ENCODE results near the gene PRUNE2. TPM values are rescaled to one million over a fixed set of nuclear protein-coding genes. Genes with fewer than 3 reads are reported as not detected.

Gene PRUNE2
- total and polyA plus RNA-seq, 4 donors, result 3.8 to 18.1 (median 7.8) TPM

DNA sequence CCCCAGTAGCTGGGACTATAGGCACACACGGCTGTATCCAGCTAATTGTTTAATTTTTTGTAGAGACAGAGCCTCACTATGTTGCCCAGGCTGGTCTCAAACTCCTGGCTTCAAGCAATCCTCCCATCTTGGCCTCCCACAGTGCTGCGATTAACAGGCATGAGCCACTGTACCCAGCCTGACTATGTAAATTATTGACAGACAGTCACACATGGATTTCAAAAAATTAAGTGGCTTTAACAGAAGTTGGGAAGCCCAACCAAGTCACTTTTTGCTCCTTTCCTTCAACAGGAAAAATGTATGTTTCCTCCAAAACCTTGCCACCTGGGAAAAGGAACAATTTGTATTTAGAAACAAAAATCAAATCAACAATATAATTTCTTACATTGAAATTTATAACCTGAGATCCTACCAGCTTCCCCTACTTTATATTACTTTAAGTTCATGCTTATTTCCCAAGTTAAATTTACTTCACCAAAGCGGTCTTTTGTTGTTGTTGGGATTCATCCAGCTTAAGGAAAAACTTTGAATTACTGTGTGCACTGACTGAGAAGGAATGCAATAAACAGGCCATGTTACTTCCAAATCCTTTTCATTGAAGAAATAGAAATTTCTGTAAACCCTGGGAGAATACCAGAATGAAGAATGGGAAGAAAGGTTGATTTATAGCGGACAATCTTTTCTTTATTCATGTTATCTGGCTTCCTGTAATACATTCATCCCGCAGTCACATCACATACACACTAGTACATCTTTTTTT is 133.0 kb downstream of the PRUNE2 start:
- 72 to 89% methylated on average over 5 of the region's 5 CpGs for WGBS, 2 donors
- H3K36me3 ChIP-seq (ENCODE audit: control insufficient read depth in 4 of 4, insufficient read depth in 4 of 4, low read length in 4 of 4), result no peaks in the 10 kb centered on the region
- DNase-seq (no peak), ATAC-seq (ENCODE audit: insufficient read depth, low FRiP score) (no peak)
- H3K9ac ChIP-seq (ENCODE audit: insufficient read depth in 1 of 2, low read length in 2 of 2), result no peak overlapping the region
- no peaks in the 10 kb centered on the region for H3K4me1 ChIP-seq (ENCODE audit: control insufficient read depth in 5 of 5, insufficient read depth in 5 of 5, low read length in 5 of 5)
- no peak overlapping the region for H3K27ac ChIP-seq (ENCODE audit: low read depth in 1 of 2, low read length in 1 of 2)
- H3K4me3 ChIP-seq, result no peak overlapping the region
- H3K27me3 ChIP-seq (ENCODE audit: control insufficient read depth in 3 of 3, insufficient read depth in 3 of 3, low read length in 2 of 3), result no peaks in the 10 kb centered on the region
- TF ChIP-seq CTCF (IDR thresholded peaks at IDR 0.05; ENCODE audit: control extremely low read depth, extremely low read depth), result no peak
- H3K9me3 ChIP-seq (ENCODE audit: control insufficient read depth in 4 of 4, insufficient read depth in 3 of 4, low read length in 3 of 4), result no peaks in the 10 kb centered on the region

GRCh38 chr9:76766126-76766525 is 139.8 kb downstream of the PRUNE2 start:
- TF ChIP-seq CTCF (IDR thresholded peaks at IDR 0.05; ENCODE audit: control extremely low read depth, extremely low read depth), result no peak
- DNase-seq (no peak), ATAC-seq (ENCODE audit: insufficient read depth, low FRiP score) (no peak)
- H3K4me1 ChIP-seq (ENCODE audit: control insufficient read depth in 5 of 5, insufficient read depth in 5 of 5, low read length in 5 of 5), result no peaks in the 10 kb centered on the region
- 79 to 88% methylated on average over 3 of the region's 3 CpGs for WGBS, 2 donors
- H3K36me3 ChIP-seq (ENCODE audit: control insufficient read depth in 4 of 4, insufficient read depth in 4 of 4, low read length in 4 of 4), result no peaks in the 10 kb centered on the region
- no peaks in the 10 kb centered on the region for H3K9me3 ChIP-seq (ENCODE audit: control insufficient read depth in 4 of 4, insufficient read depth in 3 of 4, low read length in 3 of 4)
- no peak overlapping the region for H3K4me3 ChIP-seq
- no peaks in the 10 kb centered on the region for H3K27me3 ChIP-seq (ENCODE audit: control insufficient read depth in 3 of 3, insufficient read depth in 3 of 3, low read length in 2 of 3)
- no peak overlapping the region for H3K9ac ChIP-seq (ENCODE audit: insufficient read depth in 1 of 2, low read length in 2 of 2)
- H3K27ac ChIP-seq (ENCODE audit: low read depth in 1 of 2, low read length in 1 of 2), result no peak overlapping the region

DNA sequence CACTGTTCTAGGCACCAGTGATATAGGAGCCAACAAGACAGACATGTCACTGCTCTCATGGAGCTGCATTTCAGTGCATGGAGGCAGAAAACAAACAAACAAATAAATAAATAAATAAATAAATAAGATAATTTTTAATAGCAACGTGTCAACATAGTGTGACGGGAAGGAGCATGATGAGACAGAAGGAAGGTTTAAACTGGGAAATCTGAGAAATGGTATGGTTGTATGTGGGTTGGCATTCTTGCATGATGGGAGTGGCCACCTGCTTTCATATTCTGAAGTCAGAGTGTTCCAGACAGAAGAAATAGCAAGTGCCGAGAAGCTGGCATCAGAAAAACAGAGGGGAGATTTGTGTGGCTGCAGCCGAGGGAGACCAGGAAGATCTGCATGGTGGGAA is 141.8 kb downstream of the PRUNE2 start, which contains the start of gene PCA3:
Gene PCA3 (plus strand): TSS at position 301 of the 400 bp plus-strand sequence.
- 96 to 98% methylated on average over 4 of the region's 4 CpGs for WGBS, 2 donors
- no peak for TF ChIP-seq CTCF (IDR thresholded peaks at IDR 0.05; ENCODE audit: control extremely low read depth, extremely low read depth)
- ATAC-seq (ENCODE audit: insufficient read depth, low FRiP score), result no peak
- no peak for DNase-seq
- Histone ChIP-seq H3K4me1 (ENCODE audit: control insufficient read depth in 5 of 5, insufficient read depth in 5 of 5, low read length in 5 of 5) (no peaks in the 10 kb centered on the region), H3K9ac (ENCODE audit: insufficient read depth in 1 of 2, low read length in 2 of 2) (no peak within 1 kb of the TSS), H3K9me3 (ENCODE audit: control insufficient read depth in 4 of 4, insufficient read depth in 3 of 4, low read length in 3 of 4) (no peaks in the 10 kb centered on the region), H3K4me3 (no peak within 1 kb of the TSS), H3K27me3 (ENCODE audit: control insufficient read depth in 3 of 3, insufficient read depth in 3 of 3, low read length in 2 of 3) (no peaks in the 10 kb centered on the region), H3K36me3 (ENCODE audit: control insufficient read depth in 4 of 4, insufficient read depth in 4 of 4, low read length in 4 of 4) (no peaks in the 10 kb centered on the region), H3K27ac (ENCODE audit: low read depth in 1 of 2, low read length in 1 of 2) (no peak within 1 kb of the TSS)
